OCI-LY7 (cell line): Measurements from ENCODE around the gene LAMA4. TPM values are rescaled to one million over a fixed set of nuclear protein-coding genes. Genes with fewer than 3 reads are reported as not detected.

Experiments
- BruUV-seq: library from RNA; stranded (reverse); fragments of 400-500 nt; replicated peaks from 2 replicates; lab custom pipeline; 2021; lab: Mats Ljungman, UMichigan
- CTCF ChIA-PET: fragments of 300-600 bp; sonication (Branson Sonifier 250); formaldehyde crosslinking; loops from one replicate; lab custom pipeline; 2022; ENCODE audit warnings: antibody characterized with exemption; ENCODE audit not compliant: unreplicated experiment; lab: Charles Lee
- POLR2A ChIA-PET: fragments of 300-600 bp; sonication (Branson Sonifier 250); formaldehyde crosslinking; loops from one replicate; lab custom pipeline; 2022; ENCODE audit warnings: antibody characterized with exemption; lab: Charles Lee
- DNase-seq: peaks from one replicate; pipeline ENCODE4 v3.0.0-alpha.2; 2015; ENCODE audit warnings: low spot score
- H2AFZ ChIP-seq: fragments of 200-600 bp; sonication (generic), shearing (Covaris generic); 2 replicates; pipeline ENCODE4 v1.6.1; 2014; ENCODE audit warnings: mild to moderate bottlenecking, antibody characterized with exemption, low read length, moderate library complexity
- H3K27ac ChIP-seq: fragments of 200-600 bp; sonication (generic); 2 replicates; pipeline ENCODE4 v1.5.1; 2014; ENCODE audit warnings: mixed run types, low read depth, mild to moderate bottlenecking, moderate library complexity, low read length, inconsistent platforms; ENCODE audit not compliant: poor library complexity, severe bottlenecking
- H3K36me3 ChIP-seq: fragments of 200-600 bp; sonication (generic); 2 replicates; pipeline ENCODE4 v1.6.1; 2014; ENCODE audit warnings: mild to moderate bottlenecking, antibody characterized with exemption, low read length, moderate library complexity, mixed read lengths; ENCODE audit not compliant: insufficient read depth
- H3K4me1 ChIP-seq: fragments of 200-600 bp; sonication (generic); 2 replicates; pipeline ENCODE4 v1.5.1; 2014; ENCODE audit warnings: mild to moderate bottlenecking, low read length; ENCODE audit not compliant: insufficient read depth, poor library complexity, severe bottlenecking
- H3K4me2 ChIP-seq: fragments of 200-600 bp; sonication (generic); 2 replicates; pipeline ENCODE4 v1.6.1; 2014; ENCODE audit warnings: mild to moderate bottlenecking, low read length
- H3K4me3 ChIP-seq: fragments of 200-600 bp; sonication (generic); 2 replicates; pipeline ENCODE4 v1.5.1; 2014; ENCODE audit warnings: mild to moderate bottlenecking, low read depth, low read length; ENCODE audit not compliant: poor library complexity, severe bottlenecking
- H3K79me2 ChIP-seq: fragments of 200-600 bp; sonication (generic); 2 replicates; pipeline ENCODE4 v1.6.1; 2016; ENCODE audit warnings: low read depth, mild to moderate bottlenecking, low read length, moderate library complexity, mixed read lengths; ENCODE audit not compliant: insufficient read depth
- H3K9me2 ChIP-seq: fragments of 200-600 bp; sonication (generic); 2 replicates; pipeline ENCODE4 v1.6.1; 2016; ENCODE audit warnings: mild to moderate bottlenecking, low read length, mixed read lengths; ENCODE audit not compliant: insufficient read depth
- H3K9me3 ChIP-seq: fragments of 200-600 bp; sonication (generic); 2 replicates; pipeline ENCODE4 v1.6.1; 2014; ENCODE audit warnings: mild to moderate bottlenecking, mixed run types, low read length, mixed read lengths
- H4K20me1 ChIP-seq: fragments of 200-600 bp; sonication (generic); 2 replicates; pipeline ENCODE4 v1.6.1; 2014; ENCODE audit warnings: mild to moderate bottlenecking, antibody characterized with exemption, low read length, moderate library complexity, mixed read lengths; ENCODE audit not compliant: insufficient read depth
- CTCF ChIP-seq: fragments of 200-600 bp; sonication (generic); conservative IDR thresholded peaks from 2 replicates; pipeline ENCODE4 v1.5.1; 2014; ENCODE audit warnings: mild to moderate bottlenecking, antibody characterized with exemption, low read length, moderate library complexity, mixed read lengths
- EZH2phosphoT487 ChIP-seq: fragments of 200-600 bp; sonication (generic); IDR thresholded peaks from 2 replicates; pipeline ENCODE4 v1.6.1; 2018; ENCODE audit warnings: low read depth, borderline replicate concordance, mild to moderate bottlenecking, mixed run types, antibody characterized with exemption, low read length, moderate library complexity, mixed read lengths
- intact Hi-C: fragments of 100-400 bp; cut with micrococcal nuclease; formaldehyde crosslinking; loops from one replicate; pipeline ENCODE4 v1.10.0; 2022; ENCODE audit not compliant: unreplicated experiment
- total RNA-seq, 2 experiments: library from RNA; depleted of rRNA in 1 of 2; stranded (reverse); fragments of >200 nt in 1 of 2; shearing (Covaris generic) in 1 of 2; gene quantifications; 2 replicates each; pipeline ENCODE4 v1.2.3, GENCODE V29; 2014 to 2022

Gene LAMA4
- total RNA-seq, 2 experiments from 2014 or later, result not detected

GRCh38 chr6:112286500-112287144, 32.3 kb upstream of the LAMA4 start:
- Histone ChIP-seq H3K9me2 (no peaks in the 10 kb centered on the region), H3K4me2 (no peak overlapping the region), H3K27ac (no peak overlapping the region), H3K4me1 (no peaks in the 10 kb centered on the region), H2AFZ (no peak overlapping the region), H4K20me1 (no peaks in the 10 kb centered on the region), H3K36me3 (no peaks in the 10 kb centered on the region), H3K9me3 (no peaks in the 10 kb centered on the region), H3K79me2 (no peaks in the 10 kb centered on the region), H3K4me3 (no peak overlapping the region)
- no TSS peak for BruUV-seq
- intact Hi-C loops, result no loop called here
- POLR2A ChIA-PET, result interaction anchor here (0.7 kb wide), 2 partner anchors 13 to 79 kb away, joined by 3 to 4 read pairs; no protein-coding TSS in a partner anchor
- no peak for TF ChIP-seq EZH2phosphoT487
- no peak for TF ChIP-seq CTCF
- CTCF ChIA-PET, result no interaction called here
- DNase-seq, result no peak

- POLR2A ChIA-PET, result interaction anchor here (1.2 kb wide), 1 partner anchor 9 kb away, joined by 5 read pairs; no protein-coding TSS in a partner anchor
- intact Hi-C loops, result no loop called here
These were observed 31.6 kb upstream of the LAMA4 start for GRCh38 chr6:112286010-112286409.

More at GRCh38 chr6:112286010-112286409, 31.6 kb upstream of the LAMA4 start:
- Histone ChIP-seq H3K4me2 (no peak overlapping the region), H3K27ac (no peak overlapping the region), H3K36me3 (no peaks in the 10 kb centered on the region), H3K9me2 (no peaks in the 10 kb centered on the region), H3K79me2 (no peaks in the 10 kb centered on the region), H3K4me1 (no peaks in the 10 kb centered on the region), H4K20me1 (no peaks in the 10 kb centered on the region), H2AFZ (no peak overlapping the region), H3K9me3 (no peaks in the 10 kb centered on the region), H3K4me3 (no peak overlapping the region)
- no peak for DNase-seq
- TF ChIP-seq CTCF, result no peak
- TF ChIP-seq EZH2phosphoT487, result no peak
- no TSS peak for BruUV-seq
- CTCF ChIA-PET, result interaction anchor here (0.6 kb wide), 1 partner anchor 9 kb away, joined by 3 read pairs; no protein-coding TSS in a partner anchor
